Measurements from ENCODE around the gene CEP57.

The CEP57 gene
- long read RNA-seq, donor 1, transcript CEP57-209 (3 exons, 2,632 nt): minor isoform, 9 of 29 reads
- long read RNA-seq, donor 1, transcript CEP57-210 (7 exons, 2,084 nt): major isoform, 11 of 29 reads
- long read RNA-seq, donor 1, partial matches to known transcripts: 5 of 29 reads
- long read RNA-seq, donor 1, other reads (novel, unspliced or antisense): 0 of 29 reads
- long read RNA-seq, donor 2, transcript CEP57-210 (7 exons, 2,084 nt): minor isoform, 7 of 16 reads
- long read RNA-seq, donor 2, transcript CEP57-209 (3 exons, 2,632 nt): major isoform, 8 of 16 reads
- long read RNA-seq, donor 2, partial matches to known transcripts: 0 of 16 reads
- long read RNA-seq, donor 2, other reads (novel, unspliced or antisense): 0 of 16 reads
- long read RNA-seq, donor 3, transcript CEP57-202 (11 exons, 3,178 nt): major isoform, 5 of 10 reads
- long read RNA-seq, donor 3, partial matches to known transcripts: 0 of 10 reads
- long read RNA-seq, donor 3, other reads (novel, unspliced or antisense): 0 of 10 reads
- long read RNA-seq, donor 4, transcript CEP57-210 (7 exons, 2,084 nt): minor isoform, 5 of 34 reads
- long read RNA-seq, donor 4, transcript CEP57-209 (3 exons, 2,632 nt): major isoform, 11 of 34 reads
- long read RNA-seq, donor 4, partial matches to known transcripts: 14 of 34 reads
- long read RNA-seq, donor 4, other reads (novel, unspliced or antisense): 0 of 34 reads
- long read RNA-seq, donor 5, transcript CEP57-202 (11 exons, 3,178 nt): major isoform, 10 of 29 reads
- long read RNA-seq, donor 5, transcript CEP57-210 (7 exons, 2,084 nt): minor isoform, 9 of 29 reads
- long read RNA-seq, donor 5, partial matches to known transcripts: 6 of 29 reads
- long read RNA-seq, donor 5, other reads (novel, unspliced or antisense): 0 of 29 reads
- long read RNA-seq, donor 6, transcript CEP57-209 (3 exons, 2,632 nt): minor isoform, 8 of 33 reads
- long read RNA-seq, donor 6, transcript CEP57-210 (7 exons, 2,084 nt): major isoform, 13 of 33 reads
- long read RNA-seq, donor 6, partial matches to known transcripts: 8 of 33 reads
- long read RNA-seq, donor 6, other reads (novel, unspliced or antisense): 0 of 33 reads
- long read RNA-seq, donor 7, transcript CEP57-210 (7 exons, 2,084 nt): major isoform, 18 of 43 reads
- long read RNA-seq, donor 7, transcript CEP57-209 (3 exons, 2,632 nt): minor isoform, 16 of 43 reads
- long read RNA-seq, donor 7, partial matches to known transcripts: 7 of 43 reads
- long read RNA-seq, donor 7, other reads (novel, unspliced or antisense): 0 of 43 reads
- long read RNA-seq, donor 8, transcript CEP57-210 (7 exons, 2,084 nt): minor isoform, 5 of 23 reads
- long read RNA-seq, donor 8, transcript CEP57-209 (3 exons, 2,632 nt): major isoform, 9 of 23 reads
- long read RNA-seq, donor 8, transcript CEP57-202 (11 exons, 3,178 nt): minor isoform, 7 of 23 reads
- long read RNA-seq, donor 8, partial matches to known transcripts: 0 of 23 reads
- long read RNA-seq, donor 8, other reads (novel, unspliced or antisense): 0 of 23 reads

GRCh38 chr11:95790123-95790932 is at the start of gene CEP57:
Gene CEP57 (plus strand): TSS chr11:95790498. CDS start chr11:95790699, 201 bp downstream.
- peak; percentile 99 for DNase-seq

- DNase-seq: no peak
Measured at GRCh38 chr11:95750101-95750500, 40.2 kb upstream of the CEP57 start.

- DNase-seq: no peak
Measured at GRCh38 chr11:95751515-95751914, 38.8 kb upstream of the CEP57 start.

- no peak for DNase-seq
Measured at GRCh38 chr11:95760941-95761340, 29.4 kb upstream of the CEP57 start.

- no peak for DNase-seq
Measured at GRCh38 chr11:95762534-95762933, 27.8 kb upstream of the CEP57 start.

- no peak for DNase-seq
Measured at GRCh38 chr11:95764267-95764898, 25.9 kb upstream of the CEP57 start.

GRCh38 chr11:95766701-95767100 is 23.6 kb upstream of the CEP57 start:
- no peak for DNase-seq

- no peak for DNase-seq
Measured at GRCh38 chr11:95767498-95767897, 22.8 kb upstream of the CEP57 start.

GRCh38 chr11:95768521-95768920 is 21.8 kb upstream of the CEP57 start:
- no peak for DNase-seq

GRCh38 chr11:95776859-95777258 is 13.4 kb upstream of the CEP57 start:
- no peak for DNase-seq

- DNase-seq: no peak
Measured at GRCh38 chr11:95778699-95779098, 11.6 kb upstream of the CEP57 start.

GRCh38 chr11:95780544-95780943 is 9.8 kb upstream of the CEP57 start:
- DNase-seq: no peak

- DNase-seq: peak; percentile 86
Measured at GRCh38 chr11:95788921-95789505, 1.3 kb upstream of the CEP57 start.

GRCh38 chr11:95789506-95790122 is 684 bp upstream of the CEP57 start, which contains the start of gene FAM76B:
Gene FAM76B (minus strand): TSS chr11:95789782. CDS start chr11:95789478, 304 bp downstream.
- DNase-seq: peak; percentile 98

- DNase-seq: no peak
Measured at GRCh38 chr11:95790933-95791708, 823 bp downstream of the CEP57 start.

GRCh38 chr11:95791709-95792033 is 1.4 kb downstream of the CEP57 start:
- DNase-seq: no peak

GRCh38 chr11:95792200-95792599 is 1.9 kb downstream of the CEP57 start:
- DNase-seq: no peak

GRCh38 chr11:95792700-95793099 is 2.4 kb downstream of the CEP57 start:
- DNase-seq: no peak

GRCh38 chr11:95793116-95793515 is 2.8 kb downstream of the CEP57 start:
- no peak for DNase-seq

Measured in right kidney (tissue), 9 donors.